ENCODE data around the gene ZFP36L1.

DNA sequence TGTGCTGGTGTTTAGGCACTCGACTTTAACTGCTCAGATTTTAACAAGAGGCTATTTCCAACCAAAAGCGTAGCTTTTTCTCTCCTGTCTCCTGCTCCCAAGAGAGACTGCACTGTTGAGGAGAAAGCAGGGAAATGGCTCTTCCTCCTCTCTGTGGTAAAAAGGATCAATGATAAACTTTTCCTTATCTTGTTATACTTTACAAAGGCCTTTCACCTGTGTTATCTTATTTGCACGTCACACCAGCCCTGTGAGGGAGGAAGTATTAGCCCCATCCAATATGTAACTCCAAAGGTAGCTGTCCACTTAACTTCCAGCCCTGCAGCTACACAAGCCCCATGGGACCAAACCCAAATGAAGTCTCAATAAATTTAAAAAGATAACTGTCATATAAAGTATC is 32.9 kb upstream of the ZFP36L1 start:
- TF ChIP-seq, protein P1, sequence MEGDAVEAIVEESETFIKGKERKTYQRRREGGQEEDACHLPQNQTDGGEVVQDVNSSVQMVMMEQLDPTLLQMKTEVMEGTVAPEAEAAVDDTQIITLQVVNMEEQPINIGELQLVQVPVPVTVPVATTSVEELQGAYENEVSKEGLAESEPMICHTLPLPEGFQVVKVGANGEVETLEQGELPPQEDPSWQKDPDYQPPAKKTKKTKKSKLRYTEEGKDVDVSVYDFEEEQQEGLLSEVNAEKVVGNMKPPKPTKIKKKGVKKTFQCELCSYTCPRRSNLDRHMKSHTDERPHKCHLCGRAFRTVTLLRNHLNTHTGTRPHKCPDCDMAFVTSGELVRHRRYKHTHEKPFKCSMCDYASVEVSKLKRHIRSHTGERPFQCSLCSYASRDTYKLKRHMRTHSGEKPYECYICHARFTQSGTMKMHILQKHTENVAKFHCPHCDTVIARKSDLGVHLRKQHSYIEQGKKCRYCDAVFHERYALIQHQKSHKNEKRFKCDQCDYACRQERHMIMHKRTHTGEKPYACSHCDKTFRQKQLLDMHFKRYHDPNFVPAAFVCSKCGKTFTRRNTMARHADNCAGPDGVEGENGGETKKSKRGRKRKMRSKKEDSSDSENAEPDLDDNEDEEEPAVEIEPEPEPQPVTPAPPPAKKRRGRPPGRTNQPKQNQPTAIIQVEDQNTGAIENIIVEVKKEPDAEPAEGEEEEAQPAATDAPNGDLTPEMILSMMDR (IDR thresholded peaks at IDR 0.05), result no peak
- no peak for TF ChIP-seq ZFX (IDR thresholded peaks at IDR 0.05; ENCODE audit: borderline replicate concordance)
